ENCODE results near the gene FLT1.

Gene FLT1

GRCh38 chr13:28449826-28450773 lies 44.8 kb downstream of the FLT1 start:
- H3K27ac ChIP-seq: no peak overlapping the region
- no peak for TF ChIP-seq ZFX (IDR thresholded peaks at IDR 0.05; ENCODE audit: borderline replicate concordance)
- no peak for TF ChIP-seq CTCF (IDR thresholded peaks at IDR 0.05)

GRCh38 chr13:28448651-28449358 lies 46.1 kb downstream of the FLT1 start:
- TF ChIP-seq CTCF (IDR thresholded peaks at IDR 0.05): no peak
- TF ChIP-seq ZFX (IDR thresholded peaks at IDR 0.05; ENCODE audit: borderline replicate concordance): no peak
- no peak overlapping the region for H3K27ac ChIP-seq

GRCh38 chr13:28447989-28448388 lies 46.9 kb downstream of the FLT1 start:
- TF ChIP-seq CTCF (IDR thresholded peaks at IDR 0.05) (no peak), ZFX (IDR thresholded peaks at IDR 0.05; ENCODE audit: borderline replicate concordance) (no peak)
- no peak overlapping the region for H3K27ac ChIP-seq

- H3K27ac ChIP-seq: no peak overlapping the region
- no peak for TF ChIP-seq ZFX (IDR thresholded peaks at IDR 0.05; ENCODE audit: borderline replicate concordance)
- no peak for TF ChIP-seq CTCF (IDR thresholded peaks at IDR 0.05)
These were observed 47.7 kb downstream of the FLT1 start for GRCh38 chr13:28447206-28447605.

GRCh38 chr13:28442839-28443238 lies 52.1 kb downstream of the FLT1 start:
- no peak overlapping the region for H3K27ac ChIP-seq
- TF ChIP-seq ZFX (IDR thresholded peaks at IDR 0.05; ENCODE audit: borderline replicate concordance) (no peak), CTCF (IDR thresholded peaks at IDR 0.05) (no peak)

- TF ChIP-seq CTCF (IDR thresholded peaks at IDR 0.05): no peak
- TF ChIP-seq ZFX (IDR thresholded peaks at IDR 0.05; ENCODE audit: borderline replicate concordance): no peak
These were observed 53.4 kb downstream of the FLT1 start for GRCh38 chr13:28441529-28441928.

More at GRCh38 chr13:28441529-28441928, 53.4 kb downstream of the FLT1 start:
- no peak overlapping the region for H3K27ac ChIP-seq

Measured in 22Rv1 (cell line).